Left ventricle myocardium superior (tissue), 1 donor: ENCODE data around the gene ESD. TPM values are rescaled to one million over a fixed set of nuclear protein-coding genes. Genes with fewer than 3 reads are reported as not detected.
A peak's percentile ranks its signal among the peaks of the same experiment; 100 is the strongest.
"Not testable (repeated sequence)": the region's sequence is repeated elsewhere in the genome, so short reads cannot be mapped to it uniquely, and the experiment has no call there.

Source experiments
- ATAC-seq: fragments of 200-7000 bp; cut with Tn5 transposase; one replicate; pipeline ENCODE4 v1.9.1; 2020; ENCODE audit warnings: mild to moderate bottlenecking, moderate library complexity
- DNase-seq: peaks from one replicate; pipeline ENCODE4 v3.0.0-alpha.2; 2020
- intact Hi-C: fragments of 100-400 bp; cut with micrococcal nuclease; formaldehyde crosslinking; loops from one replicate; pipeline ENCODE4 v1.11.0; 2022
- total RNA-seq: library from RNA; stranded (reverse); fragmentation: NEBNext Ultra II Directional; extraction: Animal tissue kit (Norgen Biotek cat#: 25700); gene quantifications from one replicate; pipeline ENCODE4 v1.2.1, GENCODE V29; 2021
- donor health status: DM: no; HTN: yes; CAD: no; lungs with severe emphysema.

The ESD gene
- total RNA-seq, 1 donor from 2014 or later: 102 TPM

- DNase-seq (no peak), ATAC-seq (no peak)
- intact Hi-C loops: no loop called here
Observed at GRCh38 chr13:46799139-46799538, 2.2 kb upstream of the ESD start.

- ATAC-seq (no peak), DNase-seq (no peak)
- intact Hi-C loops: no loop called here
Observed at GRCh38 chr13:46797501-46798237, 708 bp upstream of the ESD start.

GRCh38 chr13:46796129-46796514, 839 bp downstream of the ESD start:
- ATAC-seq (no peak), DNase-seq (no peak)
- intact Hi-C loops: no loop called here

- DNase-seq (no peak), ATAC-seq (no peak)
- intact Hi-C loops: no loop called here
Observed at GRCh38 chr13:46795321-46795720, 1.6 kb downstream of the ESD start.

- ATAC-seq (no peak), DNase-seq (no peak)
- intact Hi-C loops: no loop called here
Observed at GRCh38 chr13:46783504-46783903, 13.5 kb downstream of the ESD start.

GRCh38 chr13:46782691-46783090, 14.3 kb downstream of the ESD start:
- no peak for ATAC-seq
- no peak for DNase-seq
- intact Hi-C loops: no loop called here

- intact Hi-C loops: no loop called here
Observed at GRCh38 chr13:46782066-46782465, 14.9 kb downstream of the ESD start.

GRCh38 chr13:46778890-46779289, 18.1 kb downstream of the ESD start:
- ATAC-seq: no peak
- intact Hi-C loops: no loop called here
- DNase-seq: no peak

More at GRCh38 chr13:46782066-46782465, 14.9 kb downstream of the ESD start:
- ATAC-seq (no peak), DNase-seq (no peak)

- no peak for DNase-seq
- ATAC-seq: no peak
- intact Hi-C loops: no loop called here
Observed at GRCh38 chr13:46778095-46778494, 18.9 kb downstream of the ESD start.

- intact Hi-C loops: no loop called here
- DNase-seq (no peak), ATAC-seq (peak; percentile 36)
Observed at GRCh38 chr13:46775385-46776107, 21.4 kb downstream of the ESD start.

- no peak for DNase-seq
- no peak for ATAC-seq
- intact Hi-C loops: no loop called here
Observed at GRCh38 chr13:46773541-46773940, 23.4 kb downstream of the ESD start.

- no peak for DNase-seq
- no peak for ATAC-seq
- intact Hi-C loops: no loop called here
Observed at GRCh38 chr13:46771693-46772092, 25.3 kb downstream of the ESD start.

- DNase-seq, ATAC-seq, intact Hi-C loops: not testable (repeated sequence)
Observed at GRCh38 chr13:46769925-46770324, 27.0 kb downstream of the ESD start.

GRCh38 chr13:46761866-46762265, 35.1 kb downstream of the ESD start:
- DNase-seq (no peak), ATAC-seq (no peak)
- intact Hi-C loops: no loop called here

- intact Hi-C loops: no loop called here
- ATAC-seq (no peak), DNase-seq (no peak)
Observed at GRCh38 chr13:46761174-46761573, 35.8 kb downstream of the ESD start.

- intact Hi-C loops: no loop called here
- ATAC-seq: no peak
- DNase-seq: no peak
Observed at GRCh38 chr13:46759846-46760245, 37.1 kb downstream of the ESD start.

- ATAC-seq (no peak), DNase-seq (no peak)
- intact Hi-C loops: no loop called here
Observed at GRCh38 chr13:46757640-46758039, 39.3 kb downstream of the ESD start.

GRCh38 chr13:46756977-46757376, 40.0 kb downstream of the ESD start:
- intact Hi-C loops: no loop called here
- no peak for ATAC-seq
- DNase-seq: no peak

- DNase-seq, intact Hi-C loops: not testable (repeated sequence)
Observed at GRCh38 chr13:46755508-46755907, 41.5 kb downstream of the ESD start.

GRCh38 chr13:46754812-46755211, 42.1 kb downstream of the ESD start:
- DNase-seq (no peak), ATAC-seq (no peak)
- intact Hi-C loops: no loop called here

More at GRCh38 chr13:46755508-46755907, 41.5 kb downstream of the ESD start:
- not testable (repeated sequence) for ATAC-seq

GRCh38 chr13:46753917-46754316, 43.0 kb downstream of the ESD start:
- intact Hi-C loops: no loop called here
- DNase-seq: no peak
- no peak for ATAC-seq
